ENCODE measurements around the gene DENND2A. TPM values are rescaled to one million over a fixed set of nuclear protein-coding genes. Genes with fewer than 3 reads are reported as not detected.

Gene DENND2A
- polyA plus RNA-seq, 2 of the 4 experiments (the other 2 are of a cell fraction) = 0.37 to 0.63 TPM

DNA sequence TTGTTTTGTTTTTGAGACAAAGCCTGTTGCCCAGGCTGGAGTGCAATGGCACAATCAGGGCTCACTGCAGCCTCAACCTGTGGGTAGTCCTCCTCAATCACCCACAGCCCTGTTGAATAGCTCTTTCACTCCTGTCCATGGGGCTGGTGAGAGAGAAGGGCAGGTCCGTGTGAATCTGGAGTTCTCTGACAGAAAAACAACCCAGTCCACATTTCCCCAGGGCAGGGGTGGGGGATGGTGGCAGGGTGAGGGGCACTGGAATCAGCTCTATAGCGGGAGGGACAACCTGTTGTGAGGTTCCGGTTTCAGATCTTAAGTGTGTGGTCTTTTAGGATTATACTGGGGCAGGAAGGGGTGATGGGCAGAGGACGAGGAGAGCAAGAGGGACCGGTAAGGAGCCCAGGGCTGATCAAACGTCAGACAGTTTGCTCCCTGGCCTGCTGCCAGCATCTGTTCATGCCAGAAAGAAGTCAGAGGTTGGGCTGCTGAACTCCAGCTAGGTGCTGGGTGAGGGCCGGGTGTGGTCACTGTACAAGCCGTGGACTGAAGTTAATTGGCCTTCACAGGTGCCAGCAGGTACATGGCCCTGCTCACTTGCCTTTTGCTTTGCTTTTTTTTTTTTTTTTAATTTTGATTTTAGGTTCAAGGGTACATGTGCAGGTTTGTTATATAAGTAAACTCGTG, 128.2 kb downstream of the DENND2A start:
- DNase-seq (ENCODE audit: low read depth in 1 of 2, low spot score in 1 of 2) (peak; percentile 35 to 66), FAIRE-seq (no peak), ATAC-seq (peak; percentile 71 to 79)
- H3K27ac ChIP-seq = peak overlapping the region in 1 of 2 experiments; percentile 44; a peak in 2 of 6 replicates
- CTCF ChIA-PET = interaction anchor here (2.2 to 24.2 kb wide), 2 partner anchors 9 to 135 kb away, joined by 5 to 493 read pairs; partner anchors contain the start of gene DENND2A
- peaks cover 9% of the 10 kb centered on the region for H3K4me1 ChIP-seq
- POLR2A ChIA-PET = interaction anchor here (0.6 kb wide), 1 partner anchor 33 kb away, joined by 3 read pairs; no protein-coding TSS in a partner anchor
- no peak for TF ChIP-seq EP300 (IDR thresholded peaks at IDR 0.05)
- TF ChIP-seq RFX5 (IDR thresholded peaks at IDR 0.05) = no peak
- TF ChIP-seq HOXA7 (CRISPR knock-in tag; IDR thresholded peaks at IDR 0.05) = no peak
- TF ChIP-seq, protein P1, sequence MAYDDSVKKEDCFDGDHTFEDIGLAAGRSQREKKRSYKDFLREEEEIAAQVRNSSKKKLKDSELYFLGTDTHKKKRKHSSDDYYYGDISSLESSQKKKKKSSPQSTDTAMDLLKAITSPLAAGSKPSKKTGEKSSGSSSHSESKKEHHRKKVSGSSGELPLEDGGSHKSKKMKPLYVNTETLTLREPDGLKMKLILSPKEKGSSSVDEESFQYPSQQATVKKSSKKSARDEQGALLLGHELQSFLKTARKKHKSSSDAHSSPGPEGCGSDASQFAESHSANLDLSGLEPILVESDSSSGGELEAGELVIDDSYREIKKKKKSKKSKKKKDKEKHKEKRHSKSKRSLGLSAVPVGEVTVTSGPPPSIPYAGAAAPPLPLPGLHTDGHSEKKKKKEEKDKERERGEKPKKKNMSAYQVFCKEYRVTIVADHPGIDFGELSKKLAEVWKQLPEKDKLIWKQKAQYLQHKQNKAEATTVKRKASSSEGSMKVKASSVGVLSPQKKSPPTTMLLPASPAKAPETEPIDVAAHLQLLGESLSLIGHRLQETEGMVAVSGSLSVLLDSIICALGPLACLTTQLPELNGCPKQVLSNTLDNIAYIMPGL (CRISPR knock-in tag; IDR thresholded peaks at IDR 0.05; ENCODE audit: borderline replicate concordance) = no peak
- TF ChIP-seq, protein P2, sequence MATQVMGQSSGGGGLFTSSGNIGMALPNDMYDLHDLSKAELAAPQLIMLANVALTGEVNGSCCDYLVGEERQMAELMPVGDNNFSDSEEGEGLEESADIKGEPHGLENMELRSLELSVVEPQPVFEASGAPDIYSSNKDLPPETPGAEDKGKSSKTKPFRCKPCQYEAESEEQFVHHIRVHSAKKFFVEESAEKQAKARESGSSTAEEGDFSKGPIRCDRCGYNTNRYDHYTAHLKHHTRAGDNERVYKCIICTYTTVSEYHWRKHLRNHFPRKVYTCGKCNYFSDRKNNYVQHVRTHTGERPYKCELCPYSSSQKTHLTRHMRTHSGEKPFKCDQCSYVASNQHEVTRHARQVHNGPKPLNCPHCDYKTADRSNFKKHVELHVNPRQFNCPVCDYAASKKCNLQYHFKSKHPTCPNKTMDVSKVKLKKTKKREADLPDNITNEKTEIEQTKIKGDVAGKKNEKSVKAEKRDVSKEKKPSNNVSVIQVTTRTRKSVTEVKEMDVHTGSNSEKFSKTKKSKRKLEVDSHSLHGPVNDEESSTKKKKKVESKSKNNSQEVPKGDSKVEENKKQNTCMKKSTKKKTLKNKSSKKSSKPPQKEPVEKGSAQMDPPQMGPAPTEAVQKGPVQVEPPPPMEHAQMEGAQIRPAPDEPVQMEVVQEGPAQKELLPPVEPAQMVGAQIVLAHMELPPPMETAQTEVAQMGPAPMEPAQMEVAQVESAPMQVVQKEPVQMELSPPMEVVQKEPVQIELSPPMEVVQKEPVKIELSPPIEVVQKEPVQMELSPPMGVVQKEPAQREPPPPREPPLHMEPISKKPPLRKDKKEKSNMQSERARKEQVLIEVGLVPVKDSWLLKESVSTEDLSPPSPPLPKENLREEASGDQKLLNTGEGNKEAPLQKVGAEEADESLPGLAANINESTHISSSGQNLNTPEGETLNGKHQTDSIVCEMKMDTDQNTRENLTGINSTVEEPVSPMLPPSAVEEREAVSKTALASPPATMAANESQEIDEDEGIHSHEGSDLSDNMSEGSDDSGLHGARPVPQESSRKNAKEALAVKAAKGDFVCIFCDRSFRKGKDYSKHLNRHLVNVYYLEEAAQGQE (IDR thresholded peaks at IDR 0.05) = no peak
- no peak for TF ChIP-seq KDM5A (IDR thresholded peaks at IDR 0.05)
- TF ChIP-seq POLR2AphosphoS2 (conservative IDR thresholded peaks at IDR 0.05; ENCODE audit: low read length) = no peak
- no peak for TF ChIP-seq CHD4 (IDR thresholded peaks at IDR 0.05; ENCODE audit: borderline replicate concordance)
- TF ChIP-seq TFCP2L1 (CRISPR knock-in tag; IDR thresholded peaks at IDR 0.05) = no peak
- no peak for TF ChIP-seq SREBF2 (IDR thresholded peaks at IDR 0.05)
- TF ChIP-seq RAD21 (conservative IDR thresholded peaks at IDR 0.05 in 1 of 2, IDR thresholded peaks at IDR 0.05 in 1 of 2) = no peak
- TF ChIP-seq ZSCAN20 (CRISPR knock-in tag; IDR thresholded peaks at IDR 0.05) = no peak
- TF ChIP-seq MYC (IDR thresholded peaks at IDR 0.05; ENCODE audit: borderline replicate concordance, low read length) = no peak
- TF ChIP-seq NFE2L2 (conservative IDR thresholded peaks at IDR 0.05; ENCODE audit: low read length) = no peak
- no peak for TF ChIP-seq EHF (CRISPR knock-in tag; IDR thresholded peaks at IDR 0.05)
- TF ChIP-seq SMC3 (IDR thresholded peaks at IDR 0.05) = no peak
- peak overlapping the region; percentile 64 for H3K4me2 ChIP-seq
- 17% methylated on average over 9 of the region's 9 CpGs for WGBS (ENCODE audit: missing lambda C conversion rate)
- no peaks in the 10 kb centered on the region for H3K9me3 ChIP-seq
- H3K4me3 ChIP-seq = no peak overlapping the region

DNA sequence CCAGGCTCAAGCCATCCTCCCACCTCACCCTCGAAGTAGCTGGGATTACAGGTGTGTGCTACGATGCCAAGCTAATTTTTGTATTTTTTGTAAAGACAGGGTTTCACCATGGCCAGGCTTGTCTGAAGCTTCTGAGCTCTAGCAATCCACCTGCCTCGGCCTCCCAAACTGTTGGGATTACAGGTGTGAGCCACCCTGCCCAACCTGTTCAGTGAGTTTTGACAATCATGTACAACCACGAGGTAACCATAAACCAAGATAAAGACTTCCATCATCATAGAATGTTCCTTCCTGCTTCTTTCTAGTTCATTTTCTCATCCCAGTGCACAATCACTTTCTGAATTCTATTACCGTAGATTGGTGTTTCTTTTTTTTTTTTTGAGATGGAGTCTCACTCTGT, 130.8 kb downstream of the DENND2A start:
- peaks cover 12% of the 10 kb centered on the region for H3K4me1 ChIP-seq
- no peak overlapping the region for H3K4me3 ChIP-seq
- no peak overlapping the region for H3K4me2 ChIP-seq
- ATAC-seq = no peak
- H3K9me3 ChIP-seq = no peaks in the 10 kb centered on the region
- no peak for FAIRE-seq
- DNase-seq (ENCODE audit: low read depth in 1 of 2, low spot score in 1 of 2) = no peak
- 77% methylated on average over 4 of the region's 5 CpGs for WGBS (ENCODE audit: missing lambda C conversion rate)
- POLR2A ChIA-PET = no interaction called here
- no peak overlapping the region for H3K27ac ChIP-seq
- CTCF ChIA-PET = interaction anchor here (5.0 to 24.2 kb wide), 2 partner anchors 7 to 138 kb away, joined by 27 to 493 read pairs; partner anchors contain the start of gene DENND2A
- TF ChIP-seq HOXB13 (CRISPR knock-in tag; IDR thresholded peaks at IDR 0.05; ENCODE audit: low read depth) = no peak
- no peak for TF ChIP-seq HOXA7 (CRISPR knock-in tag; IDR thresholded peaks at IDR 0.05)
- TF ChIP-seq, protein P3, sequence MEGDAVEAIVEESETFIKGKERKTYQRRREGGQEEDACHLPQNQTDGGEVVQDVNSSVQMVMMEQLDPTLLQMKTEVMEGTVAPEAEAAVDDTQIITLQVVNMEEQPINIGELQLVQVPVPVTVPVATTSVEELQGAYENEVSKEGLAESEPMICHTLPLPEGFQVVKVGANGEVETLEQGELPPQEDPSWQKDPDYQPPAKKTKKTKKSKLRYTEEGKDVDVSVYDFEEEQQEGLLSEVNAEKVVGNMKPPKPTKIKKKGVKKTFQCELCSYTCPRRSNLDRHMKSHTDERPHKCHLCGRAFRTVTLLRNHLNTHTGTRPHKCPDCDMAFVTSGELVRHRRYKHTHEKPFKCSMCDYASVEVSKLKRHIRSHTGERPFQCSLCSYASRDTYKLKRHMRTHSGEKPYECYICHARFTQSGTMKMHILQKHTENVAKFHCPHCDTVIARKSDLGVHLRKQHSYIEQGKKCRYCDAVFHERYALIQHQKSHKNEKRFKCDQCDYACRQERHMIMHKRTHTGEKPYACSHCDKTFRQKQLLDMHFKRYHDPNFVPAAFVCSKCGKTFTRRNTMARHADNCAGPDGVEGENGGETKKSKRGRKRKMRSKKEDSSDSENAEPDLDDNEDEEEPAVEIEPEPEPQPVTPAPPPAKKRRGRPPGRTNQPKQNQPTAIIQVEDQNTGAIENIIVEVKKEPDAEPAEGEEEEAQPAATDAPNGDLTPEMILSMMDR (IDR thresholded peaks at IDR 0.05) = no peak
- TF ChIP-seq TP53 (CRISPR knock-in tag; IDR thresholded peaks at IDR 0.05) = no peak
- no peak for TF ChIP-seq ZSCAN20 (CRISPR knock-in tag; IDR thresholded peaks at IDR 0.05)
- TF ChIP-seq, protein P4, sequence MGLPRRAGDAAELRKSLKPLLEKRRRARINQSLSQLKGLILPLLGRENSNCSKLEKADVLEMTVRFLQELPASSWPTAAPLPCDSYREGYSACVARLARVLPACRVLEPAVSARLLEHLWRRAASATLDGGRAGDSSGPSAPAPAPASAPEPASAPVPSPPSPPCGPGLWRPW (IDR thresholded peaks at IDR 0.05) = no peak
- no peak for TF ChIP-seq ZFP36 (IDR thresholded peaks at IDR 0.05; ENCODE audit: borderline replicate concordance, partially characterized antibody)
- TF ChIP-seq, protein P2 (IDR thresholded peaks at IDR 0.05) = no peak
- no peak for TF ChIP-seq HDAC2 (IDR thresholded peaks at IDR 0.05)
- TF ChIP-seq MYC (IDR thresholded peaks at IDR 0.05; ENCODE audit: borderline replicate concordance, low read length) = no peak
- TF ChIP-seq ZC3H11A (IDR thresholded peaks at IDR 0.05) = no peak
- TF ChIP-seq BHLHE40 (IDR thresholded peaks at IDR 0.05; ENCODE audit: low read depth, low read length) = no peak

All from A549 (cell line).